PC-9 (cell line): ENCODE data around the gene PGA3.
"Not testable (repeated sequence)": the region's sequence is repeated elsewhere in the genome, so short reads cannot be mapped to it uniquely, and the experiment has no call there.

Source experiments
- CTCF ChIP-seq: fragments of 200-600 bp; sonication (generic); conservative IDR thresholded peaks from 2 replicates; pipeline ENCODE4 v1.6.1; 2017; ENCODE audit warnings: mixed run types, antibody characterized with exemption, mild to moderate bottlenecking, moderate library complexity
- EZH2 ChIP-seq: fragments of 200-600 bp; sonication (generic); IDR thresholded peaks from 2 replicates; pipeline ENCODE4 v1.8.0; 2017; ENCODE audit warnings: antibody characterized with exemption, low read depth

- not testable (repeated sequence) for TF ChIP-seq CTCF, EZH2
Observed at GRCh38 chr11:61202950-61203746, at the start of gene PGA3.
